ENCODE results near the gene CYP4F2.
"Not testable (repeated sequence)": the region's sequence is repeated elsewhere in the genome, so short reads cannot be mapped to it uniquely, and the experiment has no call there.

Gene CYP4F2

GRCh38 chr19:15934332-15935078 lies 36.6 kb upstream of the CYP4F2 start, which contains the start of gene CYP4F11:
Gene CYP4F11 (minus strand): TSS chr19:15934529. CDS start chr19:15934408, 121 bp downstream.
- H3K4me3 ChIP-seq (ENCODE audit: low read depth, low read length): no peak within 1 kb of the TSS
- no peak for TF ChIP-seq CTCF (IDR thresholded peaks at IDR 0.05; ENCODE audit: low read depth, low read length)

- not testable (repeated sequence) for H3K4me3 ChIP-seq (ENCODE audit: low read depth, low read length)
These were observed 36.0 kb upstream of the CYP4F2 start for GRCh38 chr19:15933761-15934331.

- no peak overlapping the region for H3K4me3 ChIP-seq (ENCODE audit: low read depth, low read length)
- no peak for TF ChIP-seq CTCF (IDR thresholded peaks at IDR 0.05; ENCODE audit: low read depth, low read length)
These were observed 30.4 kb upstream of the CYP4F2 start for GRCh38 chr19:15928321-15928720.

GRCh38 chr19:15926484-15926883 lies 28.6 kb upstream of the CYP4F2 start:
- TF ChIP-seq CTCF (IDR thresholded peaks at IDR 0.05; ENCODE audit: low read depth, low read length): no peak
- no peak overlapping the region for H3K4me3 ChIP-seq (ENCODE audit: low read depth, low read length)

GRCh38 chr19:15923702-15924101 lies 25.8 kb upstream of the CYP4F2 start:
- TF ChIP-seq CTCF (IDR thresholded peaks at IDR 0.05; ENCODE audit: low read depth, low read length): no peak
- H3K4me3 ChIP-seq (ENCODE audit: low read depth, low read length): no peak overlapping the region

- no peak for TF ChIP-seq CTCF (IDR thresholded peaks at IDR 0.05; ENCODE audit: low read depth, low read length)
- H3K4me3 ChIP-seq (ENCODE audit: low read depth, low read length): no peak overlapping the region
These were observed 24.1 kb upstream of the CYP4F2 start for GRCh38 chr19:15922021-15922420.

GRCh38 chr19:15919243-15919642 lies 21.4 kb upstream of the CYP4F2 start:
- H3K4me3 ChIP-seq (ENCODE audit: low read depth, low read length): no peak overlapping the region
- no peak for TF ChIP-seq CTCF (IDR thresholded peaks at IDR 0.05; ENCODE audit: low read depth, low read length)

Measured in WI38 (cell line).